GM19452 (cell line): Measurements from ENCODE around the gene IL21R.

ENCODE experiments used
- ATAC-seq: cut with Tn5 transposase; IDR thresholded peaks from one replicate; pipeline ENCODE4 v1.9.1; 2021; ENCODE audit not compliant: unreplicated experiment

IL21R gene

GRCh38 chr16:27482397-27483087 lies 80.6 kb downstream of the IL21R start:
- no peak for ATAC-seq

- no peak for ATAC-seq
These were observed 81.1 kb downstream of the IL21R start for GRCh38 chr16:27483088-27483437.

- ATAC-seq, result no peak
These were observed 81.7 kb downstream of the IL21R start for GRCh38 chr16:27483624-27484023.

GRCh38 chr16:27485126-27485525 lies 83.2 kb downstream of the IL21R start:
- ATAC-seq, result no peak

- no peak for ATAC-seq
These were observed 83.8 kb downstream of the IL21R start for GRCh38 chr16:27485811-27486210.

- ATAC-seq, result no peak
These were observed 84.4 kb downstream of the IL21R start for GRCh38 chr16:27486344-27486743.

- ATAC-seq, result no peak
These were observed 84.8 kb downstream of the IL21R start for GRCh38 chr16:27486760-27487159.

- ATAC-seq, result no peak
These were observed 87.4 kb downstream of the IL21R start for GRCh38 chr16:27489421-27489820.

- ATAC-seq, result no peak
These were observed 87.9 kb downstream of the IL21R start for GRCh38 chr16:27489906-27490305.

- no peak for ATAC-seq
These were observed 90.1 kb downstream of the IL21R start for GRCh38 chr16:27491894-27492587.

GRCh38 chr16:27492588-27492979 lies 90.6 kb downstream of the IL21R start:
- no peak for ATAC-seq

- ATAC-seq, result no peak
These were observed 93.2 kb downstream of the IL21R start for GRCh38 chr16:27495191-27495590.

- ATAC-seq, result no peak
These were observed 96.3 kb downstream of the IL21R start for GRCh38 chr16:27498031-27498825.

- ATAC-seq, result no peak
These were observed 97.1 kb downstream of the IL21R start for GRCh38 chr16:27498916-27499658.

- no peak for ATAC-seq
These were observed 97.7 kb downstream of the IL21R start for GRCh38 chr16:27499659-27500055.

- no peak for ATAC-seq
These were observed 98.8 kb downstream of the IL21R start for GRCh38 chr16:27500801-27501200.
